NB4 (cell line): ENCODE data around the gene SCYGR4.

ENCODE experiments used
- POLR2A ChIP-seq: IDR thresholded peaks from 2 replicates; pipeline ENCODE4 v1.6.1; 2011; ENCODE audit warnings: mild to moderate bottlenecking; ENCODE audit not compliant: insufficient read length; ENCODE audit errors: extremely low read depth
- TF ChIP-seq, protein P1 (sequence below): IDR thresholded peaks from one replicate; pipeline ENCODE4 v1.5.1; 2012; ENCODE audit warnings: low read depth, low read length

GRCh38 chr2:227626580-227627151, 9.4 kb downstream of the SCYGR4 start:
- no peak for TF ChIP-seq POLR2A
- TF ChIP-seq, protein P1, sequence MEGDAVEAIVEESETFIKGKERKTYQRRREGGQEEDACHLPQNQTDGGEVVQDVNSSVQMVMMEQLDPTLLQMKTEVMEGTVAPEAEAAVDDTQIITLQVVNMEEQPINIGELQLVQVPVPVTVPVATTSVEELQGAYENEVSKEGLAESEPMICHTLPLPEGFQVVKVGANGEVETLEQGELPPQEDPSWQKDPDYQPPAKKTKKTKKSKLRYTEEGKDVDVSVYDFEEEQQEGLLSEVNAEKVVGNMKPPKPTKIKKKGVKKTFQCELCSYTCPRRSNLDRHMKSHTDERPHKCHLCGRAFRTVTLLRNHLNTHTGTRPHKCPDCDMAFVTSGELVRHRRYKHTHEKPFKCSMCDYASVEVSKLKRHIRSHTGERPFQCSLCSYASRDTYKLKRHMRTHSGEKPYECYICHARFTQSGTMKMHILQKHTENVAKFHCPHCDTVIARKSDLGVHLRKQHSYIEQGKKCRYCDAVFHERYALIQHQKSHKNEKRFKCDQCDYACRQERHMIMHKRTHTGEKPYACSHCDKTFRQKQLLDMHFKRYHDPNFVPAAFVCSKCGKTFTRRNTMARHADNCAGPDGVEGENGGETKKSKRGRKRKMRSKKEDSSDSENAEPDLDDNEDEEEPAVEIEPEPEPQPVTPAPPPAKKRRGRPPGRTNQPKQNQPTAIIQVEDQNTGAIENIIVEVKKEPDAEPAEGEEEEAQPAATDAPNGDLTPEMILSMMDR, result no peak
